GM18868 (cell line): ENCODE measurements around the gene KY.

Experiments used
- ATAC-seq: cut with Tn5 transposase; IDR thresholded peaks from one replicate; pipeline ENCODE4 v1.9.1; 2021; ENCODE audit warnings: mild to moderate bottlenecking, moderate library complexity; ENCODE audit not compliant: unreplicated experiment

Gene KY

GRCh38 chr3:134620476-134621115, 30.2 kb downstream of the KY start:
- ATAC-seq, result no peak

GRCh38 chr3:134619884-134620445, 30.9 kb downstream of the KY start:
- no peak for ATAC-seq

GRCh38 chr3:134619301-134619615, 31.6 kb downstream of the KY start:
- ATAC-seq, result no peak

GRCh38 chr3:134618478-134619300, 32.1 kb downstream of the KY start:
- ATAC-seq, result no peak

- no peak for ATAC-seq
Measured at GRCh38 chr3:134617608-134618477, 33.0 kb downstream of the KY start.

GRCh38 chr3:134615743-134616142, 35.1 kb downstream of the KY start:
- ATAC-seq, result no peak

GRCh38 chr3:134614955-134615354, 35.9 kb downstream of the KY start:
- no peak for ATAC-seq

- ATAC-seq, result no peak
Measured at GRCh38 chr3:134613006-134613520, 37.8 kb downstream of the KY start.

- ATAC-seq, result no peak
Measured at GRCh38 chr3:134611516-134611915, 39.3 kb downstream of the KY start.

GRCh38 chr3:134610432-134611385, 40.1 kb downstream of the KY start:
- ATAC-seq, result no peak

GRCh38 chr3:134609821-134610431, 40.9 kb downstream of the KY start:
- ATAC-seq, result no peak

- no peak for ATAC-seq
Measured at GRCh38 chr3:134608771-134609435, 41.9 kb downstream of the KY start.

- no peak for ATAC-seq
Measured at GRCh38 chr3:134608023-134608770, 42.6 kb downstream of the KY start.

- no peak for ATAC-seq
Measured at GRCh38 chr3:134607054-134608022, 43.5 kb downstream of the KY start.

- ATAC-seq, result no peak
Measured at GRCh38 chr3:134606033-134607025, 44.5 kb downstream of the KY start.

GRCh38 chr3:134605556-134605955, 45.3 kb downstream of the KY start:
- no peak for ATAC-seq
